ENCODE results near the gene NFASC.

Gene NFASC

GRCh38 chr1:204870160-204870912, at the start of gene NFASC:
Gene NFASC, plus strand, starts transcription at chr1:204870862. Its CDS starts 73,454 bp downstream, at chr1:204944316.
- no peak for DNase-seq

GRCh38 chr1:204821476-204821875, 49.2 kb upstream of the NFASC start:
- no peak for DNase-seq

- DNase-seq: no peak
Observed at GRCh38 chr1:204821924-204822323, 48.7 kb upstream of the NFASC start.

DNA sequence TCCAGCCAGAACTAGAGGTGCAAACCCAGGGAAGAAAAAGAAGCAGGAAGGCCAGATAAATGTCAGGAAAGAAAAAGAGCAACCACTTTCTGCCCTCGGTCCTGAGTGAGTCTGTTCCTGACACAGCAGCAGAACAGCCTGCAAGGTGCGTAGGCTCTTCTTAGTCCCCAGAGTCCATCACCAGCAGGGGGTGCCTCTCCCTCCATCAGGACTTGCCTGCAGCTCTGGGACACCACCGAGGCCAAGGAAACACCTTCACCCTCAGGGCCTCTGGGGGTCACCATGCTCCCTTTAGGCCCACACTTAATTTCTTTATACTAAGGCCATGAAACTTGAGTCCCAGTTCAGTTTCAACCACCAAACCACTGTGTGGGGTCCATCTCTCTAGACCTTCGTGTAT, 43.7 kb upstream of the NFASC start:
- no peak for DNase-seq

DNA sequence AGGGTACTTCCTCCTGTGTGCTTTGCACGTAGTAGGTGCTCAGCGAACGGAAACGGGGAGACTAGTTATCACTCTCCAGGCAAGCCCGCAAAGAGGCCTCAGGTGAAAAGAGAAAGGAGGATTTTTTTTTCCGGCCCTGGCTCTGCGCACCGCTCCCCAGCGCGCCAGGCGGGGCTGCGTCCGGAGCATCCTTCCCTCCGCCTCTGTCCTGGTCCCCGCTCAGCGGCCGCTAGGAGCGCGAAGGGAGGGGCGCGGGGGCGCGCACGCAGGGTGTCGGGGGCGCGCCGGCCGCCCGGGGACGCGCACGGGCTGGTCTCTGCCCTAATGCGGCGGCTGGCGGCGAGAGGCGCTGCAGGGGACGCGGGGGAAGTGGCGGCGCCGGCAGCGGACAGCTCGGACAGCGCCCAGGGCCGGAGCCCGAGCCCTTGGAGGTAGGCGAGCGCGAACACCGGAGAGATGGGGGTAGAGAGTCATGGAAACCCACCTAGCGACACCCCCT, 42.3 kb upstream of the NFASC start:
- DNase-seq: no peak

DNA sequence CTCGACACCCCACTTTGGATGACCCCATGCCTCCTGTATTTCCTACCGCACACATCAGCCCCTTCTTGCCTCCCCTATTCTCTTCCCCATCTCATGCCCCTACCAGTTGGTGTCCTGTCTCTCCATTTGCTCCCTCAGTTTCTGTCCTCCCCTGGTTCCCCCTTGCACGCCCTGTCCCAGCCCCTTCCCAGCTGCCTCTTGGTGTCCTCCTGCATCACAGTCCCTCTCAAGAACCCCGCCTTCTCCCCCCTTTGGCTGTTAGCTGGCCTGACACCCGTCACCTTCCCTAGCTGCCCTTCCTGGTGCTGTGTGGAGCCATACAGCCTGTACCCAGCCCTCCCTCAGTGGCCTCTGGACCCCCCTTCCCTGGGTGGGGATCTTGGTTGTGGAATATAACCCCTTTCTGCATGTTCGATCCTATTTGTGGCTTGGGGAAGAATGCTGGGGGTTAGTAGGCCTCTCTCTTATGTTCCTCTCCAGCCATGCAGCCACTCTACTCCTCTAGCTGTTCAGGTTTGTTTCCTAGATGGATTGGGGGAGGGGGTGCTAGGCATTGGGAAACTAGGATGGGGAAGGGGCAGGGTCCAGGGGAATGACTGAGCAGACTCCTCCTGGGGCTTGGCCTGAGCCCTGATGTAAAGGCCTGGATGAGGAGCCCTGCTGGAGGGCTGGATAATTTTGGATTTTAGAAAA, 41.4 kb upstream of the NFASC start:
- no peak for DNase-seq

DNA sequence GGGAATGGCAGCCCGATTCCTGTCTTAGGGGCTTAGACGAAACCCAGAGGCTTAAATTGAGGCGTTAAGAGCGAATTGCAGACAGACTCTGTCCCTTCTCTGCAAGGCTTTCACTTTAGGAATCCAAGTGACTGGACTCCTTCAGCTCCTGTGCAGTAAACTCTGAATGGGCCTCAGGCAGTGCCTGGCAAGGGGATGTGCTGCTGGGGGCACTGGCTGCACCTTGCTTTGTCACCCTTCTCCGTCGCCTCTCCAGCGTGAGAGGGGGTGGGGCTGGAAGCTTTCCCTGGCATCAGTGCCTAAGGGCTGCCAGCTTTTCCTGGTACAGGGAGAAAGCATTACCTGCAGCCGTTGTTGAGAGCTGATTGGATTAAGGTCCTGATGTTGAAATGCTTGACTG, 39.9 kb upstream of the NFASC start:
- no peak for DNase-seq

DNA sequence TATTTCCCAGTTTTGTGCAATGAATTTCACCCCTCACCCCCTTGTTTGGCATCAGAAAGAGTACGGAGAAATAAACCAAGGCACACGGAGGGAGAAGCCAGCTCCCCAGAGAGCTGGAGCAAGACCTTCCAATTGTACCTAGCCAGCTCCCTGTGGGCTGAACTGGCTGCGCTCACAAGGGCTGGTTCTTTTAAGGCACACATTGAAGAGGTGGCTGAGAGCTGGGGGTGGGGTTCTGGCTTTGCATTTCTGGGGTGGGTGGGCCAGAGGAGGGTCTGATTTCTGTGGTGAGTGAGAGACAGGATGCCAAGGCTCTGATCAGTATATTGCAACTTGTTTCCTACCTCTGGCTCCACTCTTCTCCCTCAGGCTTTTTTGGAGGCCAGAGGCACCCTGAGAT, 39.5 kb upstream of the NFASC start:
- no peak for DNase-seq

GRCh38 chr1:204834336-204834735, 36.3 kb upstream of the NFASC start:
- no peak for DNase-seq

GRCh38 chr1:204834752-204835151, 35.9 kb upstream of the NFASC start:
- DNase-seq: no peak

DNA sequence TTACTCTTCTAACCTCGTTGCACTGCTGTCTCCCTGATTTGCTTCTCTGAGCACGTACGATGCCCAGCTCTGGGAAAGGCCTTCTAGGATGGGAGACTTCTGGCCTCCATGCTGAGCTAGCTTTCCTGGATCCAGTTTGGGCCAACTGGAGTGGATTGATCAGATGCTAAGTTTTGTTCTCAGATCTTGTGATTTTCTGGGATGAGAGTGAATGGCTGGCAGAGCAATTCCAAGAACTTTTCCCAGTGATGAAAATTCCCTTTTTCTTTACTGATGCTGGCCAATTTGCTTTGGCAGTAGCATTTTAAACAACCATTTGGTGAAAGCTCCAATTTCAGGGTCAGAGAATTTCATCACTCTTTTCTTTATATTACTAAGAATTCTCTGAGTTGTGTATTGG, 34.9 kb upstream of the NFASC start:
- DNase-seq: no peak

- no peak for DNase-seq
Observed at GRCh38 chr1:204836856-204837255, 33.8 kb upstream of the NFASC start.

DNA sequence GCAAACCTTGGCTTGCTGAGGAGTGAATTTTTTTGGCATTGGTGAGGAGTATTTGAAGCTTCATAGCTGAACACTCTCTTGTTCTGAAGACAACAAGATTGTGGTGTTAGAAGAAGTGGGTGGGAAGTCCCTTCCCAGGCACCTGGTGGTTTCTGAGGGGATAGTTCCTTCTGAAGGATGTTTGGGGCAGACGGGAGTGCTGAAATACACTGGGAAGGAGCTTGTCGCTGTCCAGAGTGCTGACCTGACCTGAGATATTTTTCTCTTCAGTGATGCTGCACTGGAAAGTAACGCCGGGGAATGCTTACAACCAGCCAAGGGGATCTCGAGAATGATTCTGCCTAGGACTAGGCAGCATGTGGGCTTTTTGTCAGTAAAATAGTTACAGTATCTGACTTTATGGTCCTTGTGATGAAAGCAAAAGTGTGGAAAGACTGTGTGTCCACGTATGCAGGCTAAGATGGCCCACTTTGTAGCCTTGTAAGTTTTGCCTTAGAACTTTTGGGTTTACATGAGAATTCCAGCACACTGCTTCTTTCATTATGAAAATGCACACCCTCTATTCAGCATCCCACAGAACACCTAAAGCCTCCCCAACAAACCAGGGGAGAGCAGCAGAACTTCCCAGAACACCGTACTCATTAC, 33.1 kb upstream of the NFASC start:
- no peak for DNase-seq

GRCh38 chr1:204841316-204841715, 29.3 kb upstream of the NFASC start:
- DNase-seq: no peak

DNA sequence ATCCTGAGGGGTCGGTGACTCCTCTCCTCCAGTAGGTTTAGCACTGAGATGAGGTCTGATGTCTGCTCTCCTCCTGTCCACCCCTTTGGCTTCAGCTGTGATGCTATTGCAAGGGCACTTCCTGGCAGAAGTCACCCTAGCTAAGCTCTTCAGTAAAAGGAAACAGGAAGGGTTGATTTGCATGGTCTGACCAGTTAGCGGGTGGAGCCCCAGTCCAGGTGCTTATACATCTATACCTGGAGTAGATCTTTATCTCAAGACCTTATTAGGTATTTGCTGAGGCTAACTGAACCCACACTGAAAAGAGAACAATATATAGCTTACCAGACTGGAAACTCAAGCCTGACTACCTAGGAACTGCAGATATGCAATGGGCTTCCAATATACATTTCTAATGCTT, 28.9 kb upstream of the NFASC start:
- DNase-seq: no peak

GRCh38 chr1:204842369-204842768, 28.3 kb upstream of the NFASC start:
- DNase-seq: no peak

- DNase-seq: no peak
Observed at GRCh38 chr1:204842892-204843291, 27.8 kb upstream of the NFASC start.

GRCh38 chr1:204846546-204846945, 24.1 kb upstream of the NFASC start:
- DNase-seq: no peak

DNA sequence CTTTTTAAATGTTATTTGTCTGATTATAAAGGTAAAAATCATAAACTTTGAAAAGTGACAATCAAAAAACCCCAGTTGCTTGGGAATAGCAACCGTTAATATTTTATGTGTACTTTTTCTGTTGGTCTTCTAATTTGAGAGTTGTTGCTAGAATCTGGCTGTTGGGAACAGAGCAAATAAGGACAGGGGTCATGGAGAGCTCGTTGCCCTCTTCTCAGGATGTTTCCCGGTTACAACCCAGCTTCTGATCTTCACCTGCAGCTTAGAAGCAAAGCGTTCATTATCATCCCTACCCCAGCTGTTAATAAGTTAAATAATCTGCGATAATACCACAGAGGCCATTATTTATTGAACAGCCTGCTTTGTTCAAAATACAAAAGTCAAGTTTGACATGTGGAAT, 22.1 kb upstream of the NFASC start:
- no peak for DNase-seq

GRCh38 chr1:204852854-204853253, 17.8 kb upstream of the NFASC start:
- no peak for DNase-seq

DNA sequence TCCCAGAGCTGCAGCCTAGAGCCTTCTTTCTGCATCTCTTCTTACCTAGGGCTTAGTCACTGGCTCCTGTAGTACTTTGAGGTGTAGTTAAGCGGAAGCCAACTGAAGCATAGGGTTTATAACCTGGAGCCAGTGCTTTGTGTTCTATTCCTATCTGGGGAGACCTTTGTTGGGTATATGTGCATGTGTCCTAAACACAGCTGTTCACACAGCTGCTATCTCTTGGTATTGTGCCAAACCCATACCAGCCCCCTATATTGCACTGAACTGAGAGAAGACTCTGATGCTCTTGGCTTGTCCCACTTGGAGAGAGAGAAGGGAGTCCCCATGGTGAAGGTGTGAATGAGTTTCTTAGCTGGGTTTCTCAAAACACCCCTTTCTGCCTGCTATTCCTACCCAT, 17.2 kb upstream of the NFASC start:
- no peak for DNase-seq

DNA sequence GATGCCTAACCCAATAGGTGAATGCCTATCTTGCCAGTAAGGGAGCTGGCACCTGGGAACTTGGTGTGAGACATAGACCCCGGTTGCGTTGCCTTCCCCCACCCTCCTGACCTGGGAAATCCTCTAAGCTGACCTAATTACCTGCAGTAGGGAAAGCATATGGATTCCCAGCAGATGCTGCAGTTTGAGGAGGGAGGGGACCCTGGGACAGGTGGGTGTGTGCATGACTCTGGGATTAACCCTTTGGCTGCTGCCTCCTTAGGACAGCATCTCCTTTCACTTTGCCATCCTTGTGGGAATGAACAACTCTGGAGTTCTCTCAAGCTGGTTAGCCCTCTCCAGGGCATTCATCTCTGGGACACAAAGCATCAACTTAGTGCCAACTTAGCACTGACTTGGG, 16.4 kb upstream of the NFASC start:
- DNase-seq: no peak

- no peak for DNase-seq
Observed at GRCh38 chr1:204858363-204858821, 12.3 kb upstream of the NFASC start.

DNA sequence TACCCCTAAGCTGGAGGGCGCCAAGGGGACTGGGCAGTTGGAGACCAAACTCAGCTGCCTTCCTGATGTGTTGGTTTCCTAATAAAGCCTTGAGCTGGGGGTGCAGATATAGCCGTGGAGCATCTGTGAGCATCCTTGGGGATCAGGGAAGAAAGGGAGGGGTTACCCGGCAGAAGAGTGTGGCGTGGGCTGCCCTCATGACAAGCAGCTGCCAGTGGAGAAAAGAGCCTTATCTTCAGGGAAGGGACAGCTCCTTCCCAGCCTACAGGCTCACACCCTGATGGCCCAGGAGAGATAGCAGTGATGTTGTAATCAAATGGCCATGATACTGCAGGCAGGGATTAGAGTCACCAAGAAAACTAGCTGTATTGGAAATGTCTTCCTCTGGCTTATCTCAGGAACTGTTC, 10.8 kb upstream of the NFASC start:
- DNase-seq: no peak
